ENCODE data around the gene HSPB6.
A peak's percentile ranks its signal among the peaks of the same experiment; 100 is the strongest.
"Not testable (repeated sequence)": the region's sequence is repeated elsewhere in the genome, so short reads cannot be mapped to it uniquely, and the experiment has no call there.

HSPB6 gene

DNA sequence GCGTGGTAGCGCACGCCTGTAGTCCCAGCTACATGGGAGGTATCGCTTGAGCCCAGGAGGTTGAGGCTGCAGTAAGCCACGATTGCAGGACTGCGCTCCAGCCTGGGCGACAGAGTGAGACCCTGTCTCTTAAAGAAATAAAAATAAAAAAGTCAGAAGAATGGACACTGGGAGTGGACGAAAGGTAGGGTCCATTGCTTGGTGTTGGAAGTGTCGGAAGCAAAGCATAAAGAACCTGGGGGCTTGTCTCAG, 18.1 kb upstream of the HSPB6 start:
- H3K9ac ChIP-seq (ENCODE audit: low read length) = no peak overlapping the region
- no peak overlapping the region for H3K27ac ChIP-seq (ENCODE audit: low read depth, low read length)
- peaks cover 28% of the 10 kb centered on the region for H3K4me1 ChIP-seq (ENCODE audit: control insufficient read depth, insufficient read depth, low read length)
- H3K36me3 ChIP-seq (ENCODE audit: control insufficient read depth, insufficient read depth, low read length) = no peaks in the 10 kb centered on the region
- H3K27me3 ChIP-seq (ENCODE audit: control insufficient read depth, insufficient read depth, low read length) = peaks cover 21% of the 10 kb centered on the region
- peak overlapping the region; percentile 54 for H3K4me3 ChIP-seq (ENCODE audit: low read depth, low read length)
- no peaks in the 10 kb centered on the region for H3K9me3 ChIP-seq (ENCODE audit: control insufficient read depth, insufficient read depth, low read depth, low read length)

DNA sequence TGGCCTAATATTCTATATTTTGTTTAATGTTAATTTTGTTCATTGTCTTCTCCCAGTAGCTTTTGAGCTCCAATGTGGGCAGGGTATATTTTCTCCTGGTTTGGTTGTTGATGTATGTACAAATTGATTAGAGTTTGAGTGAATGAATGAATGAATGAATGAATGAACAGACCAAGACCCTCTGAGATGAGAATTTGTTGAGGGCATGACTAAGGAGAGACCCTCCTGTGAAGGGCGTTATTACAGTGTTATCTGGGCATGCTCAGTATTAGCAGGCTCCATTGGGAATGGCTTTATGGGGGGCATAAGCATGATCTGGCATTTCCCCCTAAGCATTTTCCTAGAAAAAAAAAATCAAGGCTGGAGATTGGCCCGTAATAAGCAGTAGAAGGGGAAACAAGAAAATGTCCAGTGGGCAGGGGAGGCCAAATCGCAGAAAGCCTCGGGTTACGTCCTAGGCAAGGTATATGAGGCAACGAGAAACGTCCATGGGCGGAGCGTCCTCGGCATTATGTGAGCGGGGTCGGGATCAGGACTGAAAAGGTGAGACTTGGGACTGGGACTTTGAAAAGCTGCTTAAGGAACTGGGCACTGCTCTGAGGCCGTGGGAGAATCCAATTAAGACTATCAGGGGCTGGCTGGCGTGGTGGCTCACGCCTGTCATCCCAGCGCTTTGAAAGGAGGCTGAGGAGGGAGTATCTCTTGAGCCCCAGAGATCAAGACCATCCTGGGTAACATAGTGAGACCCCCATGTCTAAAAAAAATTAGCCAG, 17.6 kb upstream of the HSPB6 start:
- H3K36me3 ChIP-seq (ENCODE audit: control insufficient read depth, insufficient read depth, low read length) = no peaks in the 10 kb centered on the region
- H3K9me3 ChIP-seq (ENCODE audit: control insufficient read depth, insufficient read depth, low read depth, low read length) = no peaks in the 10 kb centered on the region
- peak overlapping the region; percentile 54 for H3K4me3 ChIP-seq (ENCODE audit: low read depth, low read length)
- no peak overlapping the region for H3K27ac ChIP-seq (ENCODE audit: low read depth, low read length)
- H3K4me1 ChIP-seq (ENCODE audit: control insufficient read depth, insufficient read depth, low read length) = peaks cover 28% of the 10 kb centered on the region
- H3K9ac ChIP-seq (ENCODE audit: low read length) = no peak overlapping the region
- peaks cover 21% of the 10 kb centered on the region for H3K27me3 ChIP-seq (ENCODE audit: control insufficient read depth, insufficient read depth, low read length)

DNA sequence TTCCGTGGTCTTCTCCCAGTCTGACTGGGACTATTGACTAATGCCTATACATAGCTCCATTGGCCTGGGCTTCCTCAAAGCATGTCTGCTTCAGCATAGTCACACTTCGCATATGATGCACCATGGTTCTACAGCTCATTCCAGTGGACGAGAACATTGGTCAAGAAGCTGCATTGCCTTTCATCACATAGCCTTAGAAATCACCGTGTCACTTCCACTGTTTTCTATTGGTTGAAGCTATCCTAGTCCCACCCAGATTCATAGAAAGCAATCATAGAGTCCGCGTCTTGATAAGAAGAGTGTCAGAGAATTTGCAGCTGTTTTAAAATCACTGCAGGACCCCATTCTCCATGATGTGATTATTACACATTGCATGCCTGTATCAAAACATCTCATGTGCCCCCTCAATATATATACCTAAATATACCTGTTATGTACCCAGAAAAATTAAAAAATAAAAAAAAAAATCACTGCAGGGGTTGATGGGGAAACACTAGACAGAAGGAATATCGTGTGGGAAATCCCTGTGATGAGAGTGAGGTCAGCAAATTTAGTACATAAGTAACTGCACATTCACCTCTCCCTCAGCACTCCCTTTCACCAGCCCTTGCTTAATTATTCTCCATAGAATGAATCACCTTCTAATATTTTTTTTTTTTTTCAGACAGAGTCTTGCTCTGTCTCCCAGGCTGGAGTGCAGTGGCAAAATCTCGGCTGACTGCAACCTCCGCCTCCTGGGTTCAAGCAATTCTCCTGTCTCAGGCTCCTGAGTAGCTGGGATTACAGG, 16.4 kb upstream of the HSPB6 start:
- Histone ChIP-seq H3K36me3 (ENCODE audit: control insufficient read depth, insufficient read depth, low read length) (peaks cover 6% of the 10 kb centered on the region), H3K27me3 (ENCODE audit: control insufficient read depth, insufficient read depth, low read length) (peaks cover 21% of the 10 kb centered on the region), H3K4me1 (ENCODE audit: control insufficient read depth, insufficient read depth, low read length) (peaks cover 29% of the 10 kb centered on the region), H3K9me3 (ENCODE audit: control insufficient read depth, insufficient read depth, low read depth, low read length) (no peaks in the 10 kb centered on the region), H3K4me3 (ENCODE audit: low read depth, low read length) (no peak overlapping the region), H3K9ac (ENCODE audit: low read length) (no peak overlapping the region), H3K27ac (ENCODE audit: low read depth, low read length) (no peak overlapping the region)

DNA sequence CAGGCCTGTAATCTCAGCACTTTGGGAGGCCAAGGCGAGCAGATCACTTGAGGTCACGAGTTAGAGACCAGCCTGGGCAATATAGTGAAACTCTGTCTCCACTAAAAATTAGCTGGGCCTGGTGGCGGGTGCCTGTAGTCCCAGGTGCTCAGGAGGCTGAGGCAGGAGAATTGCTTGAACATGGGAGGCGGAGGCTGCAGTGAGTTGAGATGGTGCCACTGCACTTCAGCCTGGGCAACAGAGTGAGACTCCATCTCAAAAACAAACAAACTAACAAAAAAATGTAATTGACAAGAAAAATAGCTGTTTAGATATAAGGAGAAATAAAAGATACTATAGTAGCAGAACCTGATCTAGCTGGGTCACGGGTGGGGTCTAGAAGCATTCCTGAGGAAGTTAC, 15.5 kb upstream of the HSPB6 start:
- H3K27me3 ChIP-seq (ENCODE audit: control insufficient read depth, insufficient read depth, low read length) = peaks cover 17% of the 10 kb centered on the region
- not testable (repeated sequence) for H3K4me3 ChIP-seq (ENCODE audit: low read depth, low read length); H3K9me3 ChIP-seq (ENCODE audit: control insufficient read depth, insufficient read depth, low read depth, low read length); H3K36me3 ChIP-seq (ENCODE audit: control insufficient read depth, insufficient read depth, low read length); H3K9ac ChIP-seq (ENCODE audit: low read length); H3K27ac ChIP-seq (ENCODE audit: low read depth, low read length)
- peaks cover 28% of the 10 kb centered on the region for H3K4me1 ChIP-seq (ENCODE audit: control insufficient read depth, insufficient read depth, low read length)

DNA sequence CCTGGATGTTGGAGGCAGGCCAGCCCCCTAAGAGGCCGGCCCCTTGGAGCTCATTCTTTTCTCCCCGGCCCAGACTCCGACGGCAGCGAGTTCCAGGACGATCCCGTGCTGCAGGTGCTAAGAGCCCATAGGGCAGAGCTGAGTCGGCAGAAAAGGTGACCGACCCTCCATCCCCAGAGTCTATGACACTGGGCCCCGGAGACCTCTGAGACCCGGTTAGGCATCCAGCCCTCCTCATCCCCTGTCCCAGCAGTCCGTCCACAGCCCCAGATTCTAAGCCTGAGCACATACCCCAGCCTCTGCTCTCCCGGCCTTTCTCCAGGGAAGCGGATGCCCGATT, 11.2 kb upstream of the HSPB6 start:
- no peaks in the 10 kb centered on the region for H3K9me3 ChIP-seq (ENCODE audit: control insufficient read depth, insufficient read depth, low read depth, low read length)
- H3K9ac ChIP-seq (ENCODE audit: low read length) = no peak overlapping the region
- H3K4me3 ChIP-seq (ENCODE audit: low read depth, low read length) = no peak overlapping the region
- no peak overlapping the region for H3K27ac ChIP-seq (ENCODE audit: low read depth, low read length)
- H3K36me3 ChIP-seq (ENCODE audit: control insufficient read depth, insufficient read depth, low read length) = peaks cover 28% of the 10 kb centered on the region
- peaks cover 8% of the 10 kb centered on the region for H3K4me1 ChIP-seq (ENCODE audit: control insufficient read depth, insufficient read depth, low read length)
- no peaks in the 10 kb centered on the region for H3K27me3 ChIP-seq (ENCODE audit: control insufficient read depth, insufficient read depth, low read length)

DNA sequence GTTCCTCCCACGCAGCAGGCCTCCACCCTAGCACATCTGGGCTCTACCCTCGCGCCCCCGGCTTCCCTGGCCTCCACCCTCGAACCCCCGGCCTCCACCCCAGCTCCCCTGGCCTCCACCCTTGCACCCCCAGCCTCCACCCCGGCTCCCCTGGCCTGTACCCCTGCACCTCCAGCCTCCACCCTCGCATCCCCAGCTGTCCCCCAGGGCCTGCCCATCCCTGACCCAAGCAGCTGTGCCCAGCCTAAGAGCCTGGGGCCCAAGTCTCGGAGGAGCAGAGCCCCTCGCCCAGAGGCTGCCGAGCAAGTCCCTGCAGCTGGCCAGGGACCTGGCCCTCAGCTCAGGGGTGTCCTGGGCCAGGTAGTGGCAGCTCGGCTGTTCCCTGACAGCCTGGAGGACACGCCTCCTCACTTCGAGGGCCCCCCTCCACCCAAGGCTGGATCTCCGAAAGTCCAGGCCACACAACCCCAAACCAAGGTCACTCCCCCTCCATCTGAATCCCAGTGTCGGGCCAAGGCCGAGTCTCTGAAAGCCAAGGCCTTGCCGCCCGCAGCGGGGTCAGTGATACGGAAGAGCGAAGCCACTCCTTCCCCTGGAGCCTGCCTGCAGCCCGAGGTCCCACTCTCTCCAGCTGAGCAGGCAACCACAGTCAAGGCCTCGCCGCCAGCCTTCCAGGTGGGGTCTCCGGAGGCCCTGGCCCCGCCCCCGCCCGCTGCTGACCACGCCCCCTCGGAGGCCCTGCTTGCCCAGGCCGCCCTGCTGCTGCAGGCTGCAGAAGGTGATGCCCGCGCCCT, 10.7 kb upstream of the HSPB6 start:
- Histone ChIP-seq H3K27me3 (ENCODE audit: control insufficient read depth, insufficient read depth, low read length) (no peaks in the 10 kb centered on the region), H3K36me3 (ENCODE audit: control insufficient read depth, insufficient read depth, low read length) (peaks cover 28% of the 10 kb centered on the region), H3K4me3 (ENCODE audit: low read depth, low read length) (peak overlapping the region; percentile 34), H3K4me1 (ENCODE audit: control insufficient read depth, insufficient read depth, low read length) (peaks cover 8% of the 10 kb centered on the region), H3K9me3 (ENCODE audit: control insufficient read depth, insufficient read depth, low read depth, low read length) (no peaks in the 10 kb centered on the region), H3K9ac (ENCODE audit: low read length) (no peak overlapping the region), H3K27ac (ENCODE audit: low read depth, low read length) (no peak overlapping the region)

DNA sequence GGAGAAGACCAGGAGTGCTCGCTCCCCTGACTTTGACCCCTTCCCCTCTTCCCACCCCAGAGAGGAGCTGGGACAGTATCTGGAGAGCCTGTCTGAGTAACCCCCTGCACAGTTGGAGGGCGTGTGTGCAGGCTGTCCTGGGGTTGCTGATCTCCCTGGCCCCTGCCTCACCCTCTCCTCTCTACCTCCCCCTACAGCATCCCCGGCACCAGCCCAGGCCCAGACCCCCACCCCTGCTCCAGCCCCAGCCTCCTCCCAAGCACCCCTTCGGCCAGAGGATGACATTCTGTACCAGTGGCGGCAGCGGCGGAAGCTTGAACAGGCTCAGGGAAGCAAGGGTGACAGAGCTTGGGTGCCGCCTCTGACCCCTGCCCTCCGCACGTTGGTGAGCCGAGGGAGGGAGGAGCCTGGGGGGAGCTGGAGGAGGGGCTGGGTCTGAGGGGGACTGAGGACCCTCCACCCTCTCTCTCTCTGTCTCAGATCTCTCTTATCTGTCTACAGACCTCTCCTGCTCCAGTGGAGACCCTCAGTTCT, 9.8 kb upstream of the HSPB6 start:
- no peak overlapping the region for H3K9ac ChIP-seq (ENCODE audit: low read length)
- H3K4me1 ChIP-seq (ENCODE audit: control insufficient read depth, insufficient read depth, low read length) = peaks cover 8% of the 10 kb centered on the region
- peaks cover 36% of the 10 kb centered on the region for H3K36me3 ChIP-seq (ENCODE audit: control insufficient read depth, insufficient read depth, low read length)
- no peak overlapping the region for H3K4me3 ChIP-seq (ENCODE audit: low read depth, low read length)
- H3K27me3 ChIP-seq (ENCODE audit: control insufficient read depth, insufficient read depth, low read length) = no peaks in the 10 kb centered on the region
- no peaks in the 10 kb centered on the region for H3K9me3 ChIP-seq (ENCODE audit: control insufficient read depth, insufficient read depth, low read depth, low read length)
- H3K27ac ChIP-seq (ENCODE audit: low read depth, low read length) = no peak overlapping the region

DNA sequence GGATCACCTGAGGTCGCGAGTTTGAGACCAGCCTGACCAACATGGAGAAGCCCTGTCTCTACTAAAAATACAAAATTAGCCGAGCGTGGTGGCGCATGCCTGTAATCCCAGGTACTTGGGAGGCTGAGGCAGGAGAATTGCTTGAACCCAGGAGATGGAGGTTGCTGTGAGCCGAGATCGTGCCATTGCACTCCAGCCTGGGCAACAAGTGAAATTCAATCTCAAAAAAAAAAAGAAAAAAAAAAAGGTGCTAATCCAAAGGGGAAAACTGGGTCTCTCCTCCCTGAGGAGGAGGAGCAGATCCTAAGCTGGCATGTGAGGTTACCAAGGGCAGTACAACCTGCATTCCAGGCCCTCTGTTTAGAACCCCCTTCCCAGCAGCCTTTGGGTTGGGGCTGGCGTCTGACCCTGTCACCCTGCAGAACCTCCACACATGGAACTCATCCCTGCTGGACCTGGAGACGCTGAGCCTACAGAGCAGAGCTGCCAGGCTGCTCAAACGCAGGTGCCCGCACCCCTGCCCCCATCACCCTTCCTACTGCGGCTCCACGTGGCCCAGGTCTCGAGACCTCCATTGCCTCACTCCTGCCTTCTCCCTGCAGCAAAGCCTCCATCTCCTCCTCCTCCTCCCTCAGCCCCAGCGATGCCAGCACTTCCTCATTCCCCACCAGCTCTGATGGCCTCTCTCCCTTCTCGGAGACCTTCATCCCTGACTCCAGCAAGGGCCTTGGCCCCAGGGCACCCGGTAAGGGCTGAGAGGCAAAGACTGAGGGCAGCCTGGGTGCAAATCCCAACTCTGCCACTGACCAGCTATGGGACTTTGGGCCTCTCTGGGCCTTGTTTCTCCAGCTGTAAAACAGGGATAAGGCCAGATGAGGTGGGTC, 7.8 kb upstream of the HSPB6 start:
- peaks cover 50% of the 10 kb centered on the region for H3K36me3 ChIP-seq (ENCODE audit: control insufficient read depth, insufficient read depth, low read length)
- H3K9me3 ChIP-seq (ENCODE audit: control insufficient read depth, insufficient read depth, low read depth, low read length) = no peaks in the 10 kb centered on the region
- H3K9ac ChIP-seq (ENCODE audit: low read length) = no peak overlapping the region
- no peak overlapping the region for H3K27ac ChIP-seq (ENCODE audit: low read depth, low read length)
- H3K4me3 ChIP-seq (ENCODE audit: low read depth, low read length) = no peak overlapping the region
- H3K27me3 ChIP-seq (ENCODE audit: control insufficient read depth, insufficient read depth, low read length) = no peaks in the 10 kb centered on the region
- H3K4me1 ChIP-seq (ENCODE audit: control insufficient read depth, insufficient read depth, low read length) = peaks cover 8% of the 10 kb centered on the region

DNA sequence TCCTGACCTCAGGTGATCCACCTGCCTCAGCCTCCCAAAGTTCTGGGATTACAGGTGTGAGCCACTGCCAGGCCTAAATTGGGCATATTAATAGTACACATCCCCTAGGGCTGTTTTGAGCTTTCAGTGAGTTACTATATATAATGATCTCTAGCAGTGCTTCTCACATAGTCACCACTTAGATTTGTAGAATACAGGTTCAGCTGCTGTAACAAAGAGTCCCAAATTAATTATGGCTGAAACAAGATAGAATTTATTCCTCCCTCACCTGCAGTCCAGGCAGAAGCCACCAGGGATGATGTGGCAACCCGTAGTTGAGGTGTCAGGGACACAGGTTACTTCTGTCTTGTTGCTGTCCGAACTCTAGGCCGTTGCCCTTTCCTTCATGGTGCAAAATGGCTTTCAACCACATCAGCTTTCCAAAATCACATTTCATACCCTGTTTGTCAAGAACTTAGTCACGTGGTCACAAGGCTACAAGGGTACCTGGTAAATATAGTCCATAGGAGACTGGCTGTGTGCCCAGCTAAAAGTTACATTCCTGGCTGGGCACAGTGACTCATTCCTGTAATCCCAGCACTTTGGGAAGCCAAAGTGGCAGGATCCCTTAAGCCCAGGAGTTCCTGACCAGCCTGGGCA, 4.0 kb upstream of the HSPB6 start:
- peaks cover 4% of the 10 kb centered on the region; the same call in 1 of the 2 replicates for H3K27me3 ChIP-seq (ENCODE audit: control insufficient read depth, insufficient read depth, low read length)
- peaks cover 42% of the 10 kb centered on the region for H3K36me3 ChIP-seq (ENCODE audit: control insufficient read depth, insufficient read depth, low read length)
- no peak overlapping the region for H3K9ac ChIP-seq (ENCODE audit: low read length)
- H3K4me3 ChIP-seq (ENCODE audit: low read depth, low read length) = no peak overlapping the region
- H3K4me1 ChIP-seq (ENCODE audit: control insufficient read depth, insufficient read depth, low read length) = peaks cover 9% of the 10 kb centered on the region
- H3K27ac ChIP-seq (ENCODE audit: low read depth, low read length) = no peak overlapping the region
- no peaks in the 10 kb centered on the region for H3K9me3 ChIP-seq (ENCODE audit: control insufficient read depth, insufficient read depth, low read depth, low read length)

DNA sequence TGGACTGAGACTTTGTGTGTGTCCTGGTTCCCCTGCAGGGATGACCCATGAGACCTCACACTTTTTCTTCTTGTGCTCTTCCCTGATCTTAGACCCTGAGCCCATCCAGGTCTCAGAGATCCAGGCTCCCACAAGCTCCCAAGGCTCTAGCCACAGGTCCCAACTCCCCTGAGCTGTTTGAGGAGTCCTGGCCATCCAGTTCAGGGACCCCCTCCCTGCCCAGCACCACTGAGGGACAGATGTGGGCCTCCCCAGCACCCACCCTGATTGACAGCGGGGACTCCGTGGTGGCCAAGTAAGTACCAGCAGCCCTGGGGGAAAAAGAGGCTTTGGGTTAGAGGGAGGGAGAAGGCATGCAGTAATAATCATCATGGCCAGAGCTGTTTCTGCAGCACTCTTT, 2.9 kb upstream of the HSPB6 start:
- no peak overlapping the region for H3K27ac ChIP-seq (ENCODE audit: low read depth, low read length)
- H3K36me3 ChIP-seq (ENCODE audit: control insufficient read depth, insufficient read depth, low read length) = peaks cover 32% of the 10 kb centered on the region
- peaks cover 11% of the 10 kb centered on the region for H3K4me1 ChIP-seq (ENCODE audit: control insufficient read depth, insufficient read depth, low read length)
- no peak overlapping the region for H3K9ac ChIP-seq (ENCODE audit: low read length)
- H3K27me3 ChIP-seq (ENCODE audit: control insufficient read depth, insufficient read depth, low read length) = peaks cover 11% of the 10 kb centered on the region; the same call in 1 of the 2 replicates
- H3K4me3 ChIP-seq (ENCODE audit: low read depth, low read length) = no peak overlapping the region
- H3K9me3 ChIP-seq (ENCODE audit: control insufficient read depth, insufficient read depth, low read depth, low read length) = no peaks in the 10 kb centered on the region
